ENCODE measurements around the gene NOL4L.

NOL4L gene

DNA sequence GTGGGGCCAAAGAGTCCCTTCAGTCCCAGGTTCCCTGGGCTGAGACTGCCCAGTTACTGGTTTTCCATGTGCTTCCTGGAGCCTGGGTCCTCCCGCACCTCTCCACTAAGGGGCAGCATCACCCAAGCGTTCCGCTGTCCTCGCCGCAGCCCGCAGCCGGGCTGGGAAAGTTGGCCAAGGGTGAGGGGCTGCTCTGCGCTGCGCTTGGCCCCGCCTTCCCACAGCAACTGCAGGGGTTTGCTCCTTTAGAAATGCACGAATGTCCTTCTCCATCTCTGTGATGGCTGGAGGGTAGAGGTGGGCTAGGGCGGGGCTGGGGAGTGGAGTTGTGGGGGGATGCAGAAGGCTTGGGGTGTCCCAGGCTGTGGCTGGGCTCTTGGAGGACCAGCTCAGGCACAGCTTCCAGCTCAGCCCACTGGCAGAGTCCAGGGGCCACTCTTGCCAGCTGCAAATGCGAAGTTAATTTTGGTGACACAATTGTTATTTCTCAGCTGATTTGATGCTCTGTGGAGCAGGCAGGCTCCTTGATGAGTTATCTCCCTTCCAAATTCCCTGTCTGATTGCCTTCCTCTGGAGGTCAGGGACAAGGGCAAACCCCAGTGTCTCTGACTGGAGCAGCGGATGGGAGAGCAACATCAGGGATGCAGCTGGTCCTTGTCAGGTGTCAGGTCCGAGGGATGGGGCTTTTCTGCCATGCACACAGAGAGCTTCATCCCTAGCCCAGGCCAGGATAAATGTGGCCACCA lies 63.2 kb downstream of the NOL4L start:
- no peak overlapping the region for H3K4me2 ChIP-seq (ENCODE audit: low read length)
- no peak overlapping the region for H3K9ac ChIP-seq (ENCODE audit: low read length)
- H3K79me2 ChIP-seq (ENCODE audit: insufficient read depth, low read length): no peaks in the 10 kb centered on the region
- H3K27ac ChIP-seq (ENCODE audit: low read depth, low read length, poor library complexity, severe bottlenecking): no peak overlapping the region
- H3K4me1 ChIP-seq (ENCODE audit: insufficient read depth, low read length, severe bottlenecking): peaks cover 4% of the 10 kb centered on the region
- no peak overlapping the region for H3K4me3 ChIP-seq (ENCODE audit: low read depth, low read length, poor library complexity, severe bottlenecking)
- H3K36me3 ChIP-seq (ENCODE audit: insufficient read depth, low read length): no peaks in the 10 kb centered on the region
- no peak overlapping the region for H2AFZ ChIP-seq (ENCODE audit: low read length)
- TF ChIP-seq, protein P1, sequence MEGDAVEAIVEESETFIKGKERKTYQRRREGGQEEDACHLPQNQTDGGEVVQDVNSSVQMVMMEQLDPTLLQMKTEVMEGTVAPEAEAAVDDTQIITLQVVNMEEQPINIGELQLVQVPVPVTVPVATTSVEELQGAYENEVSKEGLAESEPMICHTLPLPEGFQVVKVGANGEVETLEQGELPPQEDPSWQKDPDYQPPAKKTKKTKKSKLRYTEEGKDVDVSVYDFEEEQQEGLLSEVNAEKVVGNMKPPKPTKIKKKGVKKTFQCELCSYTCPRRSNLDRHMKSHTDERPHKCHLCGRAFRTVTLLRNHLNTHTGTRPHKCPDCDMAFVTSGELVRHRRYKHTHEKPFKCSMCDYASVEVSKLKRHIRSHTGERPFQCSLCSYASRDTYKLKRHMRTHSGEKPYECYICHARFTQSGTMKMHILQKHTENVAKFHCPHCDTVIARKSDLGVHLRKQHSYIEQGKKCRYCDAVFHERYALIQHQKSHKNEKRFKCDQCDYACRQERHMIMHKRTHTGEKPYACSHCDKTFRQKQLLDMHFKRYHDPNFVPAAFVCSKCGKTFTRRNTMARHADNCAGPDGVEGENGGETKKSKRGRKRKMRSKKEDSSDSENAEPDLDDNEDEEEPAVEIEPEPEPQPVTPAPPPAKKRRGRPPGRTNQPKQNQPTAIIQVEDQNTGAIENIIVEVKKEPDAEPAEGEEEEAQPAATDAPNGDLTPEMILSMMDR (IDR thresholded peaks at IDR 0.05; ENCODE audit: low read length): peak; percentile 85
- TF ChIP-seq EZH2 (IDR thresholded peaks at IDR 0.05; ENCODE audit: borderline replicate concordance, low read length): no peak
- no peaks in the 10 kb centered on the region for H3F3A ChIP-seq (ENCODE audit: insufficient read depth, low read length)
- no peaks in the 10 kb centered on the region for H3K9me3 ChIP-seq (ENCODE audit: low read length)
- H3K9me2 ChIP-seq (ENCODE audit: low read depth, low read length): no peaks in the 10 kb centered on the region
- no peaks in the 10 kb centered on the region for H3K27me3 ChIP-seq (ENCODE audit: insufficient read depth, low read length)
- H4K20me1 ChIP-seq (ENCODE audit: insufficient read depth, low read length): no peaks in the 10 kb centered on the region

DNA sequence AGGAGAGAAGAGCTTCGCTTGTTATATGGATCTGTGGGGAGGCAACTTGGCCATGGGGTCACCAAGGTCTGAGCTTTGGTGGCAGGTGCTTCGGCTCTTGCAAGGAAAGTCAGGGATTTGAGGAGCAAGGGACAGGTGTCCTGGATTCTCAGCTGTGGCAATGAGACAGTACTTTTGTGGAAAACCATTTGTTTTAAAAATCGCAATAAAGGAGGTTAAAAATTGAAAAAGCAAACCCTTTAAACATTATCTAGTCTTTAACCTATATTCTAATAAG lies 64.3 kb downstream of the NOL4L start:
- Histone ChIP-seq H3K4me1 (ENCODE audit: insufficient read depth, low read length, severe bottlenecking) (peaks cover 4% of the 10 kb centered on the region), H3K4me2 (ENCODE audit: low read length) (no peak overlapping the region), H3K9ac (ENCODE audit: low read length) (no peak overlapping the region), H4K20me1 (ENCODE audit: insufficient read depth, low read length) (no peaks in the 10 kb centered on the region), H3K27ac (ENCODE audit: low read depth, low read length, poor library complexity, severe bottlenecking) (no peak overlapping the region), H2AFZ (ENCODE audit: low read length) (no peak overlapping the region), H3K4me3 (ENCODE audit: low read depth, low read length, poor library complexity, severe bottlenecking) (no peak overlapping the region), H3K9me2 (ENCODE audit: low read depth, low read length) (no peaks in the 10 kb centered on the region), H3K79me2 (ENCODE audit: insufficient read depth, low read length) (no peaks in the 10 kb centered on the region), H3K27me3 (ENCODE audit: insufficient read depth, low read length) (no peaks in the 10 kb centered on the region), H3F3A (ENCODE audit: insufficient read depth, low read length) (no peaks in the 10 kb centered on the region), H3K36me3 (ENCODE audit: insufficient read depth, low read length) (no peaks in the 10 kb centered on the region), H3K9me3 (ENCODE audit: low read length) (no peaks in the 10 kb centered on the region)
- TF ChIP-seq EZH2 (IDR thresholded peaks at IDR 0.05; ENCODE audit: borderline replicate concordance, low read length): no peak
- TF ChIP-seq, protein P1 (IDR thresholded peaks at IDR 0.05; ENCODE audit: low read length): no peak

DNA sequence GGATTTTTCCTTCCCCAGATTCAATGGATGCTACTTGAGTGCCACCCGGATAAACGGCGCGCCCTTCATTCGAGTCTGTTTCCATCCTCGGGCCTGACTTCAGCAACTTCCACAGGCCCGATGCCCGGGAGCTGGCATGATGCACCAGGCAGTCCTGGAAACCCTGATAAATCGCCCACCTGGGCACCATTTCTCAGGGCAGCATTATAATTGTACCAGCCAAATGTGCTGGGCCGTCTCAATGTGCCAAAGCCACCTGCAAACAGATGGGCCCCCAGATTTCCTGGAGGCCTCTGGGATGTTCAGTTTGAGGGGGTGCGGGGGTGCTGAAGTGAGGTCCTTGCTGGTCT lies 65.8 kb downstream of the NOL4L start:
- TF ChIP-seq, protein P1 (IDR thresholded peaks at IDR 0.05; ENCODE audit: low read length): no peak
- TF ChIP-seq EZH2 (IDR thresholded peaks at IDR 0.05; ENCODE audit: borderline replicate concordance, low read length): no peak
- H3K4me2 ChIP-seq (ENCODE audit: low read length): no peak overlapping the region
- H3K4me1 ChIP-seq (ENCODE audit: insufficient read depth, low read length, severe bottlenecking): peaks cover 4% of the 10 kb centered on the region
- H3K79me2 ChIP-seq (ENCODE audit: insufficient read depth, low read length): no peaks in the 10 kb centered on the region
- no peak overlapping the region for H2AFZ ChIP-seq (ENCODE audit: low read length)
- H3K36me3 ChIP-seq (ENCODE audit: insufficient read depth, low read length): no peaks in the 10 kb centered on the region
- H3K4me3 ChIP-seq (ENCODE audit: low read depth, low read length, poor library complexity, severe bottlenecking): no peak overlapping the region
- H3K27me3 ChIP-seq (ENCODE audit: insufficient read depth, low read length): no peaks in the 10 kb centered on the region
- H4K20me1 ChIP-seq (ENCODE audit: insufficient read depth, low read length): no peaks in the 10 kb centered on the region
- no peak overlapping the region for H3K27ac ChIP-seq (ENCODE audit: low read depth, low read length, poor library complexity, severe bottlenecking)
- no peaks in the 10 kb centered on the region for H3K9me3 ChIP-seq (ENCODE audit: low read length)
- no peaks in the 10 kb centered on the region for H3F3A ChIP-seq (ENCODE audit: insufficient read depth, low read length)
- no peak overlapping the region for H3K9ac ChIP-seq (ENCODE audit: low read length)
- no peaks in the 10 kb centered on the region for H3K9me2 ChIP-seq (ENCODE audit: low read depth, low read length)
